PC-3 (cell line): Measurements from ENCODE around the gene RTN4RL1. TPM values are rescaled to one million over a fixed set of nuclear protein-coding genes. Genes with fewer than 3 reads are reported as not detected.

Experiments
- ATAC-seq: fragments of 200-7000 bp; cut with Tn5 transposase; 2 replicates; pipeline ENCODE4 v1.9.1; 2020; ENCODE audit warnings: mild to moderate bottlenecking, moderate library complexity
- BruUV-seq: library from RNA; stranded (reverse); fragments of 400-500 nt; replicated peaks from 2 replicates; lab custom pipeline; 2021; lab: Mats Ljungman, UMichigan
- CTCF ChIA-PET: fragments of 300-600 bp; sonication (Branson Sonifier 250); formaldehyde crosslinking; loops from one replicate; lab custom pipeline; 2022; ENCODE audit warnings: antibody characterized with exemption; lab: Charles Lee
- POLR2A ChIA-PET: fragments of 300-600 bp; sonication (Branson Sonifier 250); formaldehyde crosslinking; loops from one replicate; lab custom pipeline; 2022; ENCODE audit warnings: antibody characterized with exemption; ENCODE audit not compliant: unreplicated experiment; lab: Charles Lee
- DNase-seq: peaks from one replicate; pipeline ENCODE4 v3.0.0-alpha.2; 2015
- H2AFZ ChIP-seq: fragments of 300-600 bp; sonication (generic); 2 replicates; pipeline ENCODE4 v1.6.0; 2016; ENCODE audit warnings: antibody characterized with exemption, low read length
- H3F3A ChIP-seq: fragments of 300-600 bp; sonication (generic); one replicate; pipeline ENCODE4 v1.6.0; 2017; ENCODE audit warnings: antibody characterized with exemption, low read length, control low read depth, mild to moderate bottlenecking; ENCODE audit not compliant: unreplicated experiment
- H3K27ac ChIP-seq: fragments of 300-600 bp; sonication (generic); 2 replicates; pipeline ENCODE4 v1.5.1; 2016; ENCODE audit warnings: mild to moderate bottlenecking, low read length
- H3K27me3 ChIP-seq: fragments of 300-600 bp; sonication (generic); 2 replicates; pipeline ENCODE4 v1.6.1; 2016; ENCODE audit warnings: low read length, mixed read lengths
- H3K36me3 ChIP-seq: fragments of 300-600 bp; sonication (generic); 2 replicates; pipeline ENCODE4 v1.6.1; 2016; ENCODE audit warnings: low read depth, mixed run types, low read length, mixed read lengths
- H3K4me1 ChIP-seq: fragments of 300-600 bp; sonication (generic); 2 replicates; pipeline ENCODE4 v1.5.1; 2016; ENCODE audit warnings: low read length; ENCODE audit not compliant: insufficient read depth
- H3K4me2 ChIP-seq: fragments of 300-600 bp; sonication (generic); 2 replicates; pipeline ENCODE4 v1.6.0; 2016; ENCODE audit warnings: low read length
- H3K4me3 ChIP-seq: fragments of 300-600 bp; sonication (generic); 2 replicates; pipeline ENCODE4 v1.5.1; 2016; ENCODE audit warnings: mild to moderate bottlenecking, low read length, mixed read lengths
- H3K79me2 ChIP-seq: fragments of 300-600 bp; sonication (generic); 2 replicates; pipeline ENCODE4 v1.6.1; 2017; ENCODE audit warnings: low read length, mixed read lengths
- H3K9ac ChIP-seq: fragments of 300-600 bp; sonication (generic); 2 replicates; pipeline ENCODE4 v1.6.0; 2016; ENCODE audit warnings: mild to moderate bottlenecking, low read length
- H3K9me2 ChIP-seq: fragments of 300-600 bp; sonication (generic); replicated peaks from 2 replicates; pipeline ENCODE4 v1.6.1; 2016; ENCODE audit warnings: mixed run types, low read length, mixed read lengths
- H3K9me3 ChIP-seq: fragments of 300-600 bp; sonication (generic); 2 replicates; pipeline ENCODE4 v1.6.1; 2016; ENCODE audit warnings: low read length, mixed read lengths
- H4K20me1 ChIP-seq: fragments of 300-600 bp; sonication (generic); 2 replicates; pipeline ENCODE4 v1.6.1; 2016; ENCODE audit warnings: low read length, mixed read lengths
- EZH2 ChIP-seq: fragments of 300-600 bp; sonication (generic); IDR thresholded peaks from one replicate; pipeline ENCODE4 v1.6.1; 2017; ENCODE audit warnings: antibody characterized with exemption, mild to moderate bottlenecking, low read length; ENCODE audit not compliant: unreplicated experiment
- EZH2phosphoT487 ChIP-seq: fragments of 300-600 bp; sonication (generic); IDR thresholded peaks from 2 replicates; pipeline ENCODE4 v1.6.1; 2018; ENCODE audit warnings: mild to moderate bottlenecking, antibody characterized with exemption, low read length, borderline replicate concordance
- intact Hi-C: fragments of 100-400 bp; cut with micrococcal nuclease; formaldehyde crosslinking; loops from 2 replicates; pipeline ENCODE4 v1.9.0; 2023
- total RNA-seq: library from RNA; depleted of rRNA; stranded (reverse); fragments of >200 nt; gene quantifications from 2 replicates; pipeline ENCODE4 v1.2.3, GENCODE V29; 2014
- TF ChIP-seq, protein P1 (sequence below): fragments of 300-600 bp; sonication (generic); conservative IDR thresholded peaks from 2 replicates; pipeline ENCODE4 v1.5.1; 2017; ENCODE audit warnings: antibody characterized with exemption, low read depth, mild to moderate bottlenecking, low read length

Gene RTN4RL1
- total RNA-seq, 1 experiment from 2014 or later, result 6.9 TPM

DNA sequence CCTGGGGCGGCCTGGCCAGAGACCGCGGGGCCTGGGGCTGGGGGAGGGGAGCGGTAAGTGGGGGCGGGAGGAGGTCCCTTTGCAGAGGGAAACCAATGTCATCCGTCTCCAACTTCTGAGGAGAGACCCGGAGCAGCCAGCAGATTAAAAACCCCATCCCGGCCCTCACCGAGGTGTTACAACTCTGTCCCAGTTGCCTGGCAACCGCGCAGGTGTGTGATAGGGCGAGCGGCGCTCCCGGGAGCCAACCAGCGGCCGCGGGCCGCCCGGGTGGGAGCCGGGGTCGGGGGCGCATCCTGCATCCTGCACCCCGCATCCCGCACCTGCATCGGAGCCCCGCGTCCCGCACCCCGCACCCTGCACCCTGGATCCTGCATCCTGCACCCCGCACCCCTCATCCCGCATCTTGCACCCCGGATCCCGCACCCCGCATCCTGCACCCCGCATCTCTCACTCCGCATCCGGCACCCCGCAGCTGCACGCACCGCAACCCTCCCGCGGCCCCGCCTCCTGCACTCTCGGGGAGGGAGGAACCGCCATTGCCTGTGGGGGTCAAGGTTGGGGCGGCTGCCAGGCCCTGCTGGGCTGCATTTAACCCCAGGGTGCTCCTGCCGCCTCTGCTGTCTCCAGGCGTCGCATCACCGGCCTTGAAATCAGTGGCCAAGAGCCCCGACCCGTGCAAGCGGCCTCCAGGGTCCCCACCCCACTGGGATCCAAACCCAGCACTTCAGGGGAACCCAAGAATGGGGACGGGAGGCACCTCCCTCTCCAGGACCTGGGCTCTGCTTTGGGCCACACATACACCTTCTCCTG is 47.3 kb downstream of the RTN4RL1 start:
- Histone ChIP-seq H3K27ac (no peak overlapping the region), H3F3A (no peaks in the 10 kb centered on the region), H3K4me3 (no peak overlapping the region), H3K4me2 (no peak overlapping the region), H3K36me3 (no peaks in the 10 kb centered on the region), H3K79me2 (no peaks in the 10 kb centered on the region), H2AFZ (no peak overlapping the region), H3K9me2 (no peaks in the 10 kb centered on the region), H3K27me3 (no peaks in the 10 kb centered on the region), H3K4me1 (peaks cover 9% of the 10 kb centered on the region), H4K20me1 (no peaks in the 10 kb centered on the region), H3K9me3 (no peaks in the 10 kb centered on the region), H3K9ac (no peak overlapping the region)
- TF ChIP-seq, protein P1, sequence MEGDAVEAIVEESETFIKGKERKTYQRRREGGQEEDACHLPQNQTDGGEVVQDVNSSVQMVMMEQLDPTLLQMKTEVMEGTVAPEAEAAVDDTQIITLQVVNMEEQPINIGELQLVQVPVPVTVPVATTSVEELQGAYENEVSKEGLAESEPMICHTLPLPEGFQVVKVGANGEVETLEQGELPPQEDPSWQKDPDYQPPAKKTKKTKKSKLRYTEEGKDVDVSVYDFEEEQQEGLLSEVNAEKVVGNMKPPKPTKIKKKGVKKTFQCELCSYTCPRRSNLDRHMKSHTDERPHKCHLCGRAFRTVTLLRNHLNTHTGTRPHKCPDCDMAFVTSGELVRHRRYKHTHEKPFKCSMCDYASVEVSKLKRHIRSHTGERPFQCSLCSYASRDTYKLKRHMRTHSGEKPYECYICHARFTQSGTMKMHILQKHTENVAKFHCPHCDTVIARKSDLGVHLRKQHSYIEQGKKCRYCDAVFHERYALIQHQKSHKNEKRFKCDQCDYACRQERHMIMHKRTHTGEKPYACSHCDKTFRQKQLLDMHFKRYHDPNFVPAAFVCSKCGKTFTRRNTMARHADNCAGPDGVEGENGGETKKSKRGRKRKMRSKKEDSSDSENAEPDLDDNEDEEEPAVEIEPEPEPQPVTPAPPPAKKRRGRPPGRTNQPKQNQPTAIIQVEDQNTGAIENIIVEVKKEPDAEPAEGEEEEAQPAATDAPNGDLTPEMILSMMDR, result no peak
- no peak for TF ChIP-seq EZH2phosphoT487
- no peak for TF ChIP-seq EZH2
- DNase-seq (no peak), ATAC-seq (no peak)
- ChIA-PET POLR2A (interaction anchor here (0.6 kb wide), 1 partner anchor 179 kb away, joined by 3 read pairs; no protein-coding TSS in a partner anchor), CTCF (no interaction called here)
- intact Hi-C loops, result no loop called here
- no TSS peak for BruUV-seq

DNA sequence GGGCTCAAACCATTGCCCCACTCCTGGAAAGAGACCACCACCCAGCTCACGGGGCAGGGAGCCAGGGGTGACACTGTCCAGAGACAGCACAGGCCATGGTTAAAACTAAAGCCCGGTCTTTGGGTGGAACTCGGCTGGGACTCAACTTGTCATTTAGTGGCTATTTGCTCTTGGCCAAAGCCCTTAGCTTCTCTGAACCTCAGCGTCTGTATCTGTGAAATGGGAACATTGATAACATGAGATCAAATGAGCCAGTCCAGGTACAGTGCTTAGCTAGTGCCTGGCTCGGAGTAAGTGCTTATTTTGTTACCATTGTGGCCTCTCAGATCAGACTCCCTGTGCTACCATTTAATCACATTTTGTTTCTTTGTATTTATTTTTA is 48.5 kb downstream of the RTN4RL1 start:
- Histone ChIP-seq H3K27ac (no peak overlapping the region), H2AFZ (no peak overlapping the region), H3K9me3 (no peaks in the 10 kb centered on the region), H3K9me2 (no peaks in the 10 kb centered on the region), H3K4me1 (peaks cover 5% of the 10 kb centered on the region), H4K20me1 (no peaks in the 10 kb centered on the region), H3F3A (no peaks in the 10 kb centered on the region), H3K36me3 (no peaks in the 10 kb centered on the region), H3K4me3 (no peak overlapping the region), H3K4me2 (no peak overlapping the region), H3K79me2 (no peaks in the 10 kb centered on the region), H3K27me3 (no peaks in the 10 kb centered on the region), H3K9ac (no peak overlapping the region)
- ChIA-PET POLR2A (no interaction called here), CTCF (no interaction called here)
- no TSS peak for BruUV-seq
- DNase-seq, result no peak
- TF ChIP-seq EZH2, result no peak
- no peak for TF ChIP-seq EZH2phosphoT487
- TF ChIP-seq, protein P1, result no peak
- intact Hi-C loops, result no loop called here
- no peak for ATAC-seq
